Activated CD4-positive, CD25-positive, alpha-beta regulatory T cell treated with anti-CD3 and anti-CD28 coated beads, Interleukin-2, amount 50 U/mL, for 16 hours (primary cell): ENCODE measurements around the gene C6orf136.
A peak's percentile ranks its signal among the peaks of the same experiment; 100 is the strongest.

Experiments used
- DNase-seq: peaks from one replicate; pipeline ENCODE4 v3.0.0-alpha.2; 2020; ENCODE audit warnings: low read depth, low spot score

Gene C6orf136, protein sequence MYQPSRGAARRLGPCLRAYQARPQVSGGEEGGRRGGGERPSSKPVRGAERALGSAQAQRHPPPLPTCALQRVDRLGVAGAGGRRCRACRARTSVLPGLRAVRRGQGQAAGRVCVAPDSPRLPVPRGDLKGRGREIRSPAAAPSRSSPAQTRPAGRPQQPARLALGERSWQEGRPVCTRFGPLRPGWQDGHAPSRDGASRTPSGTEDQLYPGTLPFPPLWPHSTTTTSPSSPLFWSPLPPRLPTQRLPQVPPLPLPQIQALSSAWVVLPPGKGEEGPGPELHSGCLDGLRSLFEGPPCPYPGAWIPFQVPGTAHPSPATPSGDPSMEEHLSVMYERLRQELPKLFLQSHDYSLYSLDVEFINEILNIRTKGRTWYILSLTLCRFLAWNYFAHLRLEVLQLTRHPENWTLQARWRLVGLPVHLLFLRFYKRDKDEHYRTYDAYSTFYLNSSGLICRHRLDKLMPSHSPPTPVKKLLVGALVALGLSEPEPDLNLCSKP

DNA sequence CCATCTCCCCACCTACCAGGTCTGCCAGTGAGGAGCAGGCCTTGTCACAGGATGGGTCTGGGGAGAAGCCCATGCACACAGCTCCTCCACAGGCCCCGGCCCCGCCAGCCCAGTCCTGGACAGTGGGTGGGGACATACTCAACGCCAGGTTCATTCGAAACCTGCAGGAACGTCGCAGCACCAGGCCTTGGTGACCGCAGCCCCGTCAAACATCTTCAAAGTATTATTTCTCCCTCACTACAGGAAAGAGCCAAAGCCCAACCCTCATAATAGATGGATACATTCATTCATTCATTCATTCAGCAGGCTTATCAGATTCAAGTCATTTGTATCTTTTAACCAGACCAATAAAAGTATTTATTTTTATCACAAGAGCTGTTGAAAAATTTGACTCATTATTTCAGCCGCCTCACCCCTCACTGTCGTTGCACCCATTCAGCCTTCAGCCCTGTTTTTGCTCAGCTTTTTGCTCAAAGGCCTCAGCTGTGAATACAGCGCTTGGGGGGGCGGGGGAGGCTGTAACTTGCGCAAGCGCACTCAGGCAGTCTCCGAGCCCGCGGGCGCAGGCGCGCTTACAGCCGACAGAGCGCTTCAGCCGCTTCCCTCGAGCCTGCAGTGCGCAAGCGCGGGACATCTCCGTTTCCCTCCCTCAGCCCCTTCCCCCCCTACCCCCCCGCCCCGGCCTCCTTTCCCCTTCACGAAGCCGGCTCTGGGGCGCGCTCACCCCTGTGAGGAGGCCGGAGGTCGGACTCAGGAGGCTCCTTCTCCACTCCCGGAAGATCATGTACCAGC is at the start of gene C6orf136:
Gene C6orf136 (plus strand): TSS at position 684 of the 792 bp plus-strand sequence. CDS start 99 bp downstream, at position 783.
- peak; percentile 84 for DNase-seq

GRCh38 chr6:30597315-30598144 is 49.4 kb upstream of the C6orf136 start:
- DNase-seq: peak; percentile 63

GRCh38 chr6:30598912-30599624 is 47.9 kb upstream of the C6orf136 start:
- no peak for DNase-seq

- DNase-seq: no peak
These were observed 47.2 kb upstream of the C6orf136 start for GRCh38 chr6:30599625-30600324.

GRCh38 chr6:30600451-30600961 is 46.4 kb upstream of the C6orf136 start:
- DNase-seq: no peak

- no peak for DNase-seq
These were observed 45.5 kb upstream of the C6orf136 start for GRCh38 chr6:30601436-30601814.

DNA sequence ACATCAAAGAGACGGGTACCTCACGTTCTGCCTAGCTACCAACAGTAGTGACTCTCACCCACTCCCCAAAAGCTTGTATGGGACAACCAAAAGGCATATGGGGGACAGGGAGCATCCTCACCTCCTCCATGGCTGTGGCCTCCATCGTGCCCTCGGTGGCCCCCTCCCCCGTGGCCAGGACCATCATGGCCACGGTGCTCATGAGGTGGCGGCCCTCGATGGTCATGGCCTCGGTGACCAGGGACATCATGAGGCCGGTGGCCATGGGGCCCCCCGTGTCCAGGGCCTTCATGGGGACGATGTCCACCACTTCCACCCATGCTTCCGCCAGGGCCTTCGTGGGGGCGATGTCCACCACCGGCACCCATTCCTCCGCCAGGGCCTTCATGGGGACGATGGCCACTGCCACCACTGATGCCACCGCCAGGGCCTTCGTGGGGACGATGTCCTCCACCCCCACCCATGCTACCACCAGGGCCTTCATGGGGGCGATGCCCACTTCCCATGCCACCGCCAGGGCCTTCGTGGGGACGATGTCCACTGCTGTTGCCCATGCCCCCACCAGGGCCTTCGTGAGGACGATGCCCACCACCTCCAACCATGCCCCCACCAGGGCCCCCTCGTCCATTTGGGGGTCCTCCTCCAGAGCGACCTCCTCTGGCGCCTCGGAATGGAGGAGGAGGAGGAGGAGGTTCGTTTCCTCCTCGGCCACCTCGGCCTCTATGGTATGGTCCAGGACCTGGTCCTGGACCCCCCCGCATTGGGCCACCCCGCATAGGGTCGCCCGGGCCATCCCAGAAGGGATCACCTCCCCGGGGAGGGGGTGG is 44.9 kb upstream of the C6orf136 start:
- DNase-seq: no peak

GRCh38 chr6:30603961-30604360 is 43.0 kb upstream of the C6orf136 start:
- DNase-seq: no peak

DNA sequence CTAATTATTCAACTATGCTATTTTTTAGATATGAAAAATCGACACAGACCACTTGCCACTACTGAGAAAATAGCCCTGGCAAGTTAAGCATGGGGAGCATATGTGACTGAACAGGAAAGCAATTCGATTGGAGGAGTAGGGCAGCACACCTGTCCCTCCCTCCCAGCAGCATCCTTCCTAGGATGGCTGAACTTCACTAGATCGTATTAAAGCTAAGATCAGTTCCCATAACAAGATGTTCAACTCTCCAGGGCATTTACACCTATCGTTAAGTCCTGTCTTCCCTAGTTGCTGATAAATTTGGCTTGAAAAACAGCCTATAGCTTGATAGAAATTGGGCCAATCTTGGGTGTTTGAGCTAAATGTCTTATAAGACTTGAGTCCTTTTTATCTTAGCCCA is 36.9 kb upstream of the C6orf136 start:
- no peak for DNase-seq

- no peak for DNase-seq
These were observed 35.6 kb upstream of the C6orf136 start for GRCh38 chr6:30611150-30611855.

DNA sequence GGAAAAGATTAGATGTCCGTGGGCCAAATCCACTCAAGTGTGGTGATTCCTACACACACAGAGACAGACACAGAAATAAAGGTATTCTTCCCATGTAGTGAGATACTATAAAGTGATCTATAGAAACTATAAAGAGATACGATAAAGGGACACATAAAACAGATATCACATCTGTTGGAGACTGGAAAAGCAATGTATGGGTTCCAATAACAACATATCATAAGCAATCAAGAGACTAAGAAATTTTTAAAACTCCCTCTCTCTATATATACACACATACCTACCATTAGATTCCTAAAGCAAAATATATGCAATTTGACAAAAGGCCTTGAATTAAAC is 35.1 kb upstream of the C6orf136 start:
- no peak for DNase-seq

GRCh38 chr6:30612213-30612612 is 34.7 kb upstream of the C6orf136 start:
- DNase-seq: no peak

GRCh38 chr6:30612687-30613248 is 34.2 kb upstream of the C6orf136 start:
- no peak for DNase-seq

DNA sequence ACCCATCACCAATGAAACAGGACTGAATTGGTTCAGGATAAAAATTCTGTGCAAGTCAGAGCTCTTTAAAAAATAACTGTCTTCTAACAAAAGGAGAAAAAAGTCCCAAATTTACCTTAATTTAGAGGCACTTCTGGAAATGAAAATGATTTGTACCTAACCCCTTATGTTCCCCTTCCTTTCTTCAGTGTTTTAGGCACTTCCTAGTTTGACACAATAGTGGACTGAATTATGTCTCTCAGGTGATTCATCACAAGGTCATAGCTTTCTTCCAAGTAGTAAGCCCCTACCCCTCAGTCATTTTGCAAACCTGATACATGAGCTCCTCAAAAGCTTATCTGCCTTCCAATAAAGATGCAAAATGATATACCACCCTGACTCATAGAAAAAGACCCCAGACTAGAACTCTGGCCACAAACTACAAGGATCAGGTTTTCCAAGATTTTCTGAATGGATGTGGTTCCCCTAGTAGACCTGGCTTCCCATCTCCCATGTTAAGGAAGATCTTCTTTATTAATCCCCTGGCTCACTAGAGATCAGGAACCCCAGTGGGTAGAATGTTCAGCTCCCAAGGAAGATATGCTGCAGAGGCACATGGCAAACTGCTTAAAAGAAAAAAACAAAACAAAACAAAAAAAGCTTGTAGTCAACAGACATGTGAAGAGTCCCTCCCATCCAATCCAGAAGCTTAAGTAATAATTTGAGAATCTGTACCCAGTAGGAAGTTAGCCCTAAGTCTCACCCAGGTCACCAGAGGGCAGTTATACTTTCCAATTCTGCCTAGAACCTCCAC is 33.5 kb upstream of the C6orf136 start:
- no peak for DNase-seq

DNA sequence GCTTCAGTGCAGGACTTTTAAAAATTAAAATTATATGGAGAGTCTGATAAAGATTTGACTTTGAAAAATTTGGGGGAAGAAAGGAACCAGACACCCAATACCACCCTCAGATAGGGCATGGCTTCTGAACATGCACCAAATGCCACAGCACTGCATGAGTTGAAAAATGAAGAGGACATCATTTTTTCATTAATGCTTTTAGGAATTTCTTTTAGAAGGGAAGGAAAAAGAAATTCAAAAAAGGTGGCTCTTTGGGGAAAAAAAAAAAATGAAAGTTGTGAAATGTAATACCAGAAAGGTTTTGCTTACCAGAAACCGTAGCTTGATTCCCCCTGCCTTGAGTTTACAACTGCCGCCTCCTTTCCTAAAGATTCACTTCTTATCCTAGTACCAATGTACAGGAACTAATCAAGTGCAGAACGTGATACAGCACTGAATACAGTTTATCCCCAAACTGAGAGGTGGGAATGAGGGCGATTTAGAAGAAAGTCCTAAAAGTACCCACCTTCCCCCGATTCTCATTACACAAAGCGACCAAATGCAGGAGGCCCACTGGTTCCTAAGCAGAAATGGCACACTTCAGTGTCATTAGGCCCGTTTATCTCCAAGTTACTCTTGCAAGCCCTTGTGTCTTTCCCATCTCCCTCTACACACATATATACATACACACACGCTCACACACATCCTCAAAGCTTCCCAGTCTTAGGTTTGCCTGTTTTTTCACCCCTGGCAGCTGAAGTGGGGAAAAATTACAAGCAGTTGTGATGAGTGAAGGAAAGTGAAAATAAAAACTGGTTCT is 32.7 kb upstream of the C6orf136 start:
- no peak for DNase-seq

DNA sequence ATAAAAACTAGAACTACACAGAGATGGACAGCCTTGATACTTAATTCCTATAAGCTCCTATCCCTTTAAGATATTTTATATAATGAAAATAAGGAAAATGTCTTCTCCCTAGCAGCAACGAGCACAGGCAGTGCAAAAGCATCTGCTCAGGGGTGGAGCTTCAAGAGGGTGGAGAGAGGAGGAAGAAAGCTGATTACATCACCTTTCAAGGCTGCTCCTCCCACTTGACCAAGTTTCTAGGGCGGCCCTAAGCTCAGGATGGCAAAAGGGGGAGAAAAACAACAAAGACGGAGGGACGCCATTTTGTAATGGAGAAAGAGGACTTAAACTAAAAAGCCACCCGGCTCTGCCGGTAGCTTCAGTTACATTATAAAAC is 32.1 kb upstream of the C6orf136 start:
- DNase-seq: peak; percentile 78
